HG03354 (cell line): ENCODE data around the gene SCN1B.

Experiments
- ATAC-seq: cut with Tn5 transposase; IDR thresholded peaks from one replicate; pipeline ENCODE4 v1.9.1; 2021; ENCODE audit warnings: mild to moderate bottlenecking; ENCODE audit not compliant: unreplicated experiment, poor library complexity, severe bottlenecking

SCN1B gene

DNA sequence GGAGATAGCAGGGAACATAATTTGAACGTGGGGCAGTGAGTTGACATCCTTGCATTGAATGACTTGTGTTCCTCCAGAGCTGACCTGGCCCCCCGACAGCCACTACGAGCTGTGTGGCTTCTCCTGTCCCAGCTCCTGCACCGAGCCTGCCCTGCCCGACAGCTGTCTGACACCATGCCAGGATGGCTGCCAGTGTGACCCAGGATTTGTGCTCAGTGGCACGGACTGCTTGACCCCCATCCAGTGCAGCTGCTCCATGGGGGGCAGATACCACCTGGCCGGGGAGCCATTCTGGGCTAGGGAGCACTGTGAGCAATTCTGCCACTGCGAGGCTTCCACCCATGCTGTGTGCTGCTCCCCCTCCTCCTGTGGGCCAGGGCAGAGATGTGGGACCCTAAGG, 56.2 kb downstream of the SCN1B start:
- ATAC-seq, result no peak

DNA sequence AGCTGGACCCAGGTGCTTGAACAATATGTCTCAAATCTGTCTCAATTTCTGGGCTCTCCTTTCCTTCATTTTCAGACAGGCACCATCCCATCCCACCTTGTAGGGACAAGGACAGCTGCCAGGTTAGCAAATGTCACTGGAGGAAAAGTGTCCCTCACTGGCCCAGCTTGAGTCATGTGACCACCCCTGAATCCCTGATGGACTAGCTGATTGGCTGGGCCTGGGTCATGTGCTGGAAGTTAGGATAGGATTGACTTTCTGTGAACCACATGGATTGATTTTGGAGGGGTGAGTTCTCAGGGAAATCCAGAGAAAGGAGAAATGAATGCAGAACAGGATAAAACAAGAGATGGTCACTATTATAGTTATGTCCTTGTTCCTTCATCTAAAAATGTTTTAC, 57.1 kb downstream of the SCN1B start:
- no peak for ATAC-seq

DNA sequence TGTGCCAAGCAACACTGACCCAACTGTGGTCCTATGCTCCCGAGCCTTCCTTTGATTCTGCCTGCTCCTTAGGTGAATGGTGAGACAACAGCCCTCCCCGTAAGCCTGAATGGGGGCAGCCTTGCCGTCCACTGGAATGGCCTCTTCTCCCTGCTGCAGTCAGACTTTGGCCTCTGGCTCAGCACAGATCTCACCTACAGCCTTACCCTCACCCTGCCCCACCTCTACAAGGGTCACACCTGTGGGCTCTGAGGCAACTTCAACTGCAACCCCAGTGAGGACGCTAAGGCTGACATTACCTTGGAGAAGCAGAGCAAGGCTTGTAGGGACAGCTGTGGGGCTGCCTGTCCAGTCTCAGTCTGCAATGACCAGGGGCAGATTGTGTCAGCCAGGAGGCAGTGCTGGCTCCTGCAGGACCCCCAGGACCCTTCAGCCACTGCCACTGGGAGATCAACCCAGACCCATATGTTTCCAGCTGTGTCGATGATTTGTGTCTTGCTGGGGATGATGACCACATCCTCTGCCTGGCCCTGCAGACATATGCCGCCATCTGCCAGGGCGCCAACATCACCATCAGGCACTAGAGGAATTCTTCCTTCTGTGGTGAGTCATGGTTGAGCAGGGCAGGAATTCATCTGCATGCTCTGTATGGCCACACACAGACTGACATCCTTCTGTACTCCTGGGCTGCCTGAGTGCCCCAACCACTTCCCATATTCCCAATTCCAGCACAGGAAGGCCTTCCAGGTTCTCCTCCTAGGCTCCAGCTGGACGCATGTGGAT, 58.1 kb downstream of the SCN1B start:
- no peak for ATAC-seq

DNA sequence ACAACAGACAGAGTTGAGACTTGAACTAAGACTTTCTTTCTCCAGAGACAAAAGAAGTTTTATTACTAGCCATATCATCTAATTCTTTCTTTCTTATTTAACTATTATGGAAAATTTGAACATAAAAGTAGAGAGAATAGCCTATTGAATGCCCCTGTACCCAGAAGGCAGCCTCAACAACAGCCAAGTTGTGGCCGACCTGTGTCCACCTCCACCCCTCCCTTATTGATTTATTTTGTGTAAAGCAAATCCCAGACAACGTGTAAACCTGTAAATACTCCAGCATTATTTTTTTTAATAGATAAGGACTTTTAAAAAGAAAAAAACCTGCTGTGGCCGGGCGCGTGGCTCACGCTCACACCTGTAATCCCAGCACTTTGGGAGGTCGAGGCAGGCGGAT, 59.3 kb downstream of the SCN1B start:
- ATAC-seq, result no peak
